ENCODE measurements around the gene HOXA9.

GRCh38 chr7:27113991-27114769 lies 51.2 kb downstream of the HOXA9 start:
- no peak for TF ChIP-seq RAD21 (IDR thresholded peaks at IDR 0.05; ENCODE audit: low read length)
- no peak for TF ChIP-seq FOS (IDR thresholded peaks at IDR 0.05; ENCODE audit: low read depth, low read length)

All from IMR-90 (cell line).